Measurements from ENCODE around the gene S1PR5. TPM values are rescaled to one million over a fixed set of nuclear protein-coding genes. Genes with fewer than 3 reads are reported as not detected.
A peak's percentile ranks its signal among the peaks of the same experiment; 100 is the strongest.

S1PR5 gene
- total and polyA plus RNA-seq, 10 of the 15 experiments (the other 5 are each of a cell fraction or from before 2014, with no cell fraction given), result 0.04 TPM; not detected in 9

DNA sequence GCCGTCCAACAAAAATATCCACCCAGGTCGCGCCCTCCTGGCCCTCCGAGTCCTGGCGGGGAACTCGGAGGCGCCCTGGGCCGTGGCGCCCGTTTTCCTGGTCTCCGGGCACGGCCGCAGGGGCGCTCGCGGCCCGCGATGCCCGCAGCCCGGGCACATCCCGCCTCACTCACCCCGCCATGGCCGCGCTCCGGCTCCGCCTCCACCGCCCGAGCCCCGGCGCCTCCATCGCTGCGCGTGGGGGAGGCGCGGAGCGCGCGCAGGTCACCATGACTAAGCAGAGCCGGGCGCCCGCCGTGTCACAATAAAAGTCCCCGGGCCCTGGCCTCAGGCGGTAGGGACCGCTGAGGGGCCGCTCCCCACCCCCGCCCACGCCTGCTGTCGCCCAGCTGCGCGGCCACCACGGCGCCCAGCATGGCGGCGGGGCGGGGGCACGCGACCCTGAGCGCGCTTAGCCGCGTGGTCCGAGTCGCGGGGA is 14.7 kb downstream of the S1PR5 start (continued):
- TF ChIP-seq, protein P1, sequence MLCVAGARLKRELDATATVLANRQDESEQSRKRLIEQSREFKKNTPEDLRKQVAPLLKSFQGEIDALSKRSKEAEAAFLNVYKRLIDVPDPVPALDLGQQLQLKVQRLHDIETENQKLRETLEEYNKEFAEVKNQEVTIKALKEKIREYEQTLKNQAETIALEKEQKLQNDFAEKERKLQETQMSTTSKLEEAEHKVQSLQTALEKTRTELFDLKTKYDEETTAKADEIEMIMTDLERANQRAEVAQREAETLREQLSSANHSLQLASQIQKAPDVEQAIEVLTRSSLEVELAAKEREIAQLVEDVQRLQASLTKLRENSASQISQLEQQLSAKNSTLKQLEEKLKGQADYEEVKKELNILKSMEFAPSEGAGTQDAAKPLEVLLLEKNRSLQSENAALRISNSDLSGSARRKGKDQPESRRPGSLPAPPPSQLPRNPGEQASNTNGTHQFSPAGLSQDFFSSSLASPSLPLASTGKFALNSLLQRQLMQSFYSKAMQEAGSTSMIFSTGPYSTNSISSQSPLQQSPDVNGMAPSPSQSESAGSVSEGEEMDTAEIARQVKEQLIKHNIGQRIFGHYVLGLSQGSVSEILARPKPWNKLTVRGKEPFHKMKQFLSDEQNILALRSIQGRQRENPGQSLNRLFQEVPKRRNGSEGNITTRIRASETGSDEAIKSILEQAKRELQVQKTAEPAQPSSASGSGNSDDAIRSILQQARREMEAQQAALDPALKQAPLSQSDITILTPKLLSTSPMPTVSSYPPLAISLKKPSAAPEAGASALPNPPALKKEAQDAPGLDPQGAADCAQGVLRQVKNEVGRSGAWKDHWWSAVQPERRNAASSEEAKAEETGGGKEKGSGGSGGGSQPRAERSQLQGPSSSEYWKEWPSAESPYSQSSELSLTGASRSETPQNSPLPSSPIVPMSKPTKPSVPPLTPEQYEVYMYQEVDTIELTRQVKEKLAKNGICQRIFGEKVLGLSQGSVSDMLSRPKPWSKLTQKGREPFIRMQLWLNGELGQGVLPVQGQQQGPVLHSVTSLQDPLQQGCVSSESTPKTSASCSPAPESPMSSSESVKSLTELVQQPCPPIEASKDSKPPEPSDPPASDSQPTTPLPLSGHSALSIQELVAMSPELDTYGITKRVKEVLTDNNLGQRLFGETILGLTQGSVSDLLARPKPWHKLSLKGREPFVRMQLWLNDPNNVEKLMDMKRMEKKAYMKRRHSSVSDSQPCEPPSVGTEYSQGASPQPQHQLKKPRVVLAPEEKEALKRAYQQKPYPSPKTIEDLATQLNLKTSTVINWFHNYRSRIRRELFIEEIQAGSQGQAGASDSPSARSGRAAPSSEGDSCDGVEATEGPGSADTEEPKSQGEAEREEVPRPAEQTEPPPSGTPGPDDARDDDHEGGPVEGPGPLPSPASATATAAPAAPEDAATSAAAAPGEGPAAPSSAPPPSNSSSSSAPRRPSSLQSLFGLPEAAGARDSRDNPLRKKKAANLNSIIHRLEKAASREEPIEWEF (IDR thresholded peaks at IDR 0.05; ENCODE audit: insufficient replicate concordance, low read depth, low read length), result no peak
- no peak for TF ChIP-seq NR2C2 (IDR thresholded peaks at IDR 0.05; ENCODE audit: borderline replicate concordance, control insufficient read depth, insufficient read length, low read depth)
- no peak for TF ChIP-seq FOXM1 (IDR thresholded peaks at IDR 0.05; ENCODE audit: low read depth, low read length)
- TF ChIP-seq, protein P2, sequence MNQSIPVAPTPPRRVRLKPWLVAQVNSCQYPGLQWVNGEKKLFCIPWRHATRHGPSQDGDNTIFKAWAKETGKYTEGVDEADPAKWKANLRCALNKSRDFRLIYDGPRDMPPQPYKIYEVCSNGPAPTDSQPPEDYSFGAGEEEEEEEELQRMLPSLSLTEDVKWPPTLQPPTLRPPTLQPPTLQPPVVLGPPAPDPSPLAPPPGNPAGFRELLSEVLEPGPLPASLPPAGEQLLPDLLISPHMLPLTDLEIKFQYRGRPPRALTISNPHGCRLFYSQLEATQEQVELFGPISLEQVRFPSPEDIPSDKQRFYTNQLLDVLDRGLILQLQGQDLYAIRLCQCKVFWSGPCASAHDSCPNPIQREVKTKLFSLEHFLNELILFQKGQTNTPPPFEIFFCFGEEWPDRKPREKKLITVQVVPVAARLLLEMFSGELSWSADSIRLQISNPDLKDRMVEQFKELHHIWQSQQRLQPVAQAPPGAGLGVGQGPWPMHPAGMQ (IDR thresholded peaks at IDR 0.05; ENCODE audit: borderline replicate concordance), result no peak
- TF ChIP-seq ZNF592 (IDR thresholded peaks at IDR 0.05), result peak; percentile 67
- peak; percentile 92 for TF ChIP-seq DPF2 (IDR thresholded peaks at IDR 0.05)
- TF ChIP-seq NR2C1 (IDR thresholded peaks at IDR 0.05), result peak; percentile 81
- TF ChIP-seq, protein P3, sequence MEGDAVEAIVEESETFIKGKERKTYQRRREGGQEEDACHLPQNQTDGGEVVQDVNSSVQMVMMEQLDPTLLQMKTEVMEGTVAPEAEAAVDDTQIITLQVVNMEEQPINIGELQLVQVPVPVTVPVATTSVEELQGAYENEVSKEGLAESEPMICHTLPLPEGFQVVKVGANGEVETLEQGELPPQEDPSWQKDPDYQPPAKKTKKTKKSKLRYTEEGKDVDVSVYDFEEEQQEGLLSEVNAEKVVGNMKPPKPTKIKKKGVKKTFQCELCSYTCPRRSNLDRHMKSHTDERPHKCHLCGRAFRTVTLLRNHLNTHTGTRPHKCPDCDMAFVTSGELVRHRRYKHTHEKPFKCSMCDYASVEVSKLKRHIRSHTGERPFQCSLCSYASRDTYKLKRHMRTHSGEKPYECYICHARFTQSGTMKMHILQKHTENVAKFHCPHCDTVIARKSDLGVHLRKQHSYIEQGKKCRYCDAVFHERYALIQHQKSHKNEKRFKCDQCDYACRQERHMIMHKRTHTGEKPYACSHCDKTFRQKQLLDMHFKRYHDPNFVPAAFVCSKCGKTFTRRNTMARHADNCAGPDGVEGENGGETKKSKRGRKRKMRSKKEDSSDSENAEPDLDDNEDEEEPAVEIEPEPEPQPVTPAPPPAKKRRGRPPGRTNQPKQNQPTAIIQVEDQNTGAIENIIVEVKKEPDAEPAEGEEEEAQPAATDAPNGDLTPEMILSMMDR (IDR thresholded peaks at IDR 0.05 in 2 of 3, conservative IDR thresholded peaks at IDR 0.05 in 1 of 3; ENCODE audit: control insufficient read depth in 2 of 3, extremely low read depth in 1 of 3, insufficient read depth in 1 of 3, low read depth in 3 of 3, low read length in 3 of 3), result no peak
- TF ChIP-seq LARP7 (IDR thresholded peaks at IDR 0.05), result peak; percentile 99
- peak; percentile 45; the same call in 1 of the 2 replicates for TF ChIP-seq TBL1XR1 (IDR thresholded peaks at IDR 0.05; ENCODE audit: low read depth, low read length)
- peak; percentile 27; the same call in 1 of the 2 replicates for TF ChIP-seq CREM (IDR thresholded peaks at IDR 0.05; ENCODE audit: low read depth)
- no peak for TF ChIP-seq RBBP5 (conservative IDR thresholded peaks at IDR 0.05)
- no peak for TF ChIP-seq FOS (IDR thresholded peaks at IDR 0.05; ENCODE audit: borderline replicate concordance, extremely low read depth, insufficient read length)
- no peak for TF ChIP-seq POLR2AphosphoS2 (IDR thresholded peaks at IDR 0.05; ENCODE audit: low read depth, low read length)
- peak; percentile 53; the same call in 1 of the 2 replicates for TF ChIP-seq MEF2A (IDR thresholded peaks at IDR 0.05; ENCODE audit: insufficient read depth, low read depth, low read length)

Measured in GM12878 (cell line).